ENCODE results near the gene MAFG.
"Not testable (repeated sequence)": the region's sequence is repeated elsewhere in the genome, so short reads cannot be mapped to it uniquely, and the experiment has no call there.

Gene MAFG

GRCh38 chr17:81957691-81958432 lies 30.3 kb upstream of the MAFG start:
- no peak for DNase-seq

GRCh38 chr17:81956607-81957589 lies 29.4 kb upstream of the MAFG start:
- no peak for DNase-seq

- DNase-seq: no peak
These were observed 28.4 kb upstream of the MAFG start for GRCh38 chr17:81955756-81956544.

GRCh38 chr17:81955058-81955681 lies 27.6 kb upstream of the MAFG start:
- no peak for DNase-seq

- DNase-seq: no peak
These were observed 26.9 kb upstream of the MAFG start for GRCh38 chr17:81954131-81955057.

GRCh38 chr17:81953443-81953842 lies 25.9 kb upstream of the MAFG start:
- not testable (repeated sequence) for DNase-seq

- no peak for DNase-seq
These were observed 25.3 kb upstream of the MAFG start for GRCh38 chr17:81952792-81953228.

- DNase-seq: no peak
These were observed 24.5 kb upstream of the MAFG start for GRCh38 chr17:81951785-81952684.

- no peak for DNase-seq
These were observed 23.0 kb upstream of the MAFG start for GRCh38 chr17:81950501-81950900.

GRCh38 chr17:81948635-81949378 lies 21.3 kb upstream of the MAFG start:
- no peak for DNase-seq

GRCh38 chr17:81947189-81947588 lies 19.7 kb upstream of the MAFG start, which contains the start of gene MYADML2:
Gene MYADML2 (minus strand): TSS chr17:81947233. CDS start chr17:81941741, 5,492 bp downstream.
- DNase-seq: no peak

GRCh38 chr17:81944858-81945257 lies 17.3 kb upstream of the MAFG start:
- no peak for DNase-seq

- no peak for DNase-seq
These were observed 14.6 kb upstream of the MAFG start for GRCh38 chr17:81942167-81942553.

GRCh38 chr17:81941484-81942166 lies 14.1 kb upstream of the MAFG start:
- DNase-seq: no peak

- no peak for DNase-seq
These were observed 13.3 kb upstream of the MAFG start for GRCh38 chr17:81940538-81941483.

GRCh38 chr17:81939881-81940385 lies 12.4 kb upstream of the MAFG start:
- DNase-seq: no peak

- DNase-seq: no peak
These were observed 11.7 kb upstream of the MAFG start for GRCh38 chr17:81939218-81939617.
